Tibial nerve (tissue), 4 donors: ENCODE measurements around the gene HYAL2.

Experiments
- EP300 ChIP-seq, 2 donors: sonication (generic); formaldehyde crosslinking; IDR thresholded peaks; one replicate each; pipeline ENCODE4 v1.6.1; 2017; ENCODE audit warnings: antibody characterized with exemption in 2 of 2, mild to moderate bottlenecking in 1 of 2
- POLR2A ChIP-seq, 2 donors: fragments of 450-650 bp; IDR thresholded peaks; one replicate each; pipeline ENCODE4 v1.6.1; 2017; ENCODE audit warnings: antibody characterized with exemption in 2 of 2, mild to moderate bottlenecking in 2 of 2, moderate library complexity in 2 of 2
- TF ChIP-seq, protein P1 (sequence below), 5 experiments: fragments of 200-600 bp in 3 of 5; fragments of 450-650 bp in 2 of 5; sonication (generic) in 3 of 5; IDR thresholded peaks; one replicate each; pipeline ENCODE4 v1.5.1; 2016 to 2019; ENCODE audit warnings: antibody characterized with exemption in 5 of 5, mild to moderate bottlenecking in 3 of 5, moderate library complexity in 2 of 5

DNA sequence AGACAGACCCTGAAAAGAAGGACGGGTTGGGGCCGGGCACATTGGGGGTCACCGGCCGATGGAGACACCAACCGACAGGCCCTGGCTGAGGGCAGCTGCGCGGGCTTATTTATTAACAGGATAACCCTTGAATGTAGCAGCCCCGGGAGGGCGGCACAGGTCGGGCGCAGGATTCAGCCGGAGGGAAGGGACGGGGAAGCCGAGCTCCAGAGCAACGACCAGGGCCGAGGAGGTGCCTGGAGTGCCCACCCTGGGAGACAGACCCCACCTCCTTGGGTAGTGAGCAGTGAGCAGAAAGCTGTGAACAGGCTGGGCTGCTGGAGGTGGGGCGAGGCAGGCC is 45.8 kb downstream of the HYAL2 start:
- TF ChIP-seq, protein P1, sequence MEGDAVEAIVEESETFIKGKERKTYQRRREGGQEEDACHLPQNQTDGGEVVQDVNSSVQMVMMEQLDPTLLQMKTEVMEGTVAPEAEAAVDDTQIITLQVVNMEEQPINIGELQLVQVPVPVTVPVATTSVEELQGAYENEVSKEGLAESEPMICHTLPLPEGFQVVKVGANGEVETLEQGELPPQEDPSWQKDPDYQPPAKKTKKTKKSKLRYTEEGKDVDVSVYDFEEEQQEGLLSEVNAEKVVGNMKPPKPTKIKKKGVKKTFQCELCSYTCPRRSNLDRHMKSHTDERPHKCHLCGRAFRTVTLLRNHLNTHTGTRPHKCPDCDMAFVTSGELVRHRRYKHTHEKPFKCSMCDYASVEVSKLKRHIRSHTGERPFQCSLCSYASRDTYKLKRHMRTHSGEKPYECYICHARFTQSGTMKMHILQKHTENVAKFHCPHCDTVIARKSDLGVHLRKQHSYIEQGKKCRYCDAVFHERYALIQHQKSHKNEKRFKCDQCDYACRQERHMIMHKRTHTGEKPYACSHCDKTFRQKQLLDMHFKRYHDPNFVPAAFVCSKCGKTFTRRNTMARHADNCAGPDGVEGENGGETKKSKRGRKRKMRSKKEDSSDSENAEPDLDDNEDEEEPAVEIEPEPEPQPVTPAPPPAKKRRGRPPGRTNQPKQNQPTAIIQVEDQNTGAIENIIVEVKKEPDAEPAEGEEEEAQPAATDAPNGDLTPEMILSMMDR (IDR thresholded peaks at IDR 0.05) = no peak
- no peak for TF ChIP-seq EP300 (IDR thresholded peaks at IDR 0.05)
- TF ChIP-seq POLR2A (IDR thresholded peaks at IDR 0.05) = no peak
